H1 (cell line): ENCODE measurements around the gene SPATA13. TPM values are rescaled to one million over a fixed set of nuclear protein-coding genes. Genes with fewer than 3 reads are reported as not detected.

ENCODE experiments used
- CTCF ChIA-PET: fragments of 300-600 bp; sonication (Branson Sonifier 250); formaldehyde crosslinking; loops from one replicate; lab custom pipeline; 2021; ENCODE audit not compliant: partially characterized antibody; lab: Charles Lee
- POLR2A ChIA-PET: fragments of 300-600 bp; sonication (Branson Sonifier 250); formaldehyde crosslinking; loops from one replicate; lab custom pipeline; 2021; ENCODE audit warnings: inconsistent platforms; ENCODE audit not compliant: partially characterized antibody; lab: Charles Lee
- DNase-seq, 2 experiments: peaks; one replicate each; pipeline versions ENCODE4 v3.0.0 to v3.0.0-alpha.2; 2010 to 2022; ENCODE audit warnings: low spot score in 2 of 2, low read depth in 1 of 2, mixed read lengths in 1 of 2
- FAIRE-seq: peaks from 2 replicates; lab custom pipeline; 2011; peaks lifted over from hg19 to GRCh38; lab: Jason Lieb, UNC
- H2AFZ ChIP-seq: 2 replicates; pipeline ENCODE4 v1.8.1; 2012; ENCODE audit warnings: low read length, inconsistent platforms
- H2AK5ac ChIP-seq: 2 replicates; pipeline ENCODE4 v1.6.1; 2013; ENCODE audit warnings: low read depth, low read length
- H2BK120ac ChIP-seq: replicated peaks from 2 replicates; pipeline ENCODE3; 2013; ENCODE audit warnings: low read depth, low read length, inconsistent platforms
- H2BK12ac ChIP-seq: 2 replicates; pipeline ENCODE4 v1.6.1; 2013; ENCODE audit warnings: low read depth, low read length
- H2BK15ac ChIP-seq: 2 replicates; pipeline ENCODE4 v1.6.1; 2013; ENCODE audit warnings: low read length
- H2BK20ac ChIP-seq: 2 replicates; pipeline ENCODE4 v1.6.1; 2013; ENCODE audit warnings: low read length
- H2BK5ac ChIP-seq: 2 replicates; pipeline ENCODE4 v1.6.1; 2013; ENCODE audit warnings: low read depth, low read length
- H3K14ac ChIP-seq: 2 replicates; pipeline ENCODE4 v1.6.1; 2013; ENCODE audit warnings: inconsistent platforms; ENCODE audit not compliant: insufficient read length
- H3K18ac ChIP-seq: 2 replicates; pipeline ENCODE4 v1.6.1; 2013; ENCODE audit warnings: low read length; ENCODE audit errors: extremely low read depth
- H3K23ac ChIP-seq: 2 replicates; pipeline ENCODE4 v1.6.1; 2013; ENCODE audit warnings: inconsistent platforms; ENCODE audit not compliant: insufficient read length
- H3K23me2 ChIP-seq: 2 replicates; pipeline ENCODE4 v1.6.1; 2013; ENCODE audit warnings: low read depth, low read length
- H3K27ac ChIP-seq: 2 replicates; pipeline ENCODE4 v1.6.1; 2011; ENCODE audit warnings: low read depth, low read length, inconsistent platforms
- H3K27me3 ChIP-seq, 4 experiments: replicated peaks in 1 of 4; 1 replicate in 1 of 4; 2 replicates in 3 of 4; pipeline versions ENCODE4 v1.6.1 to v1.8.1; 2011 to 2013; ENCODE audit warnings: low read length in 3 of 4, mild to moderate bottlenecking in 3 of 4, inconsistent platforms in 2 of 4, mixed read lengths in 2 of 4, moderate library complexity in 1 of 4; ENCODE audit not compliant: control insufficient read depth in 3 of 4, insufficient read depth in 3 of 4; ENCODE audit errors: extremely low read depth in 1 of 4
- H3K36me3 ChIP-seq, 4 experiments: 2 replicates each; pipeline versions ENCODE4 v1.6.1 to v1.8.1; 2011 to 2013; ENCODE audit warnings: mild to moderate bottlenecking in 4 of 4, low read length in 3 of 4, moderate library complexity in 2 of 4, control low read depth in 1 of 4, inconsistent platforms in 1 of 4; ENCODE audit not compliant: insufficient read depth in 4 of 4, control insufficient read depth in 2 of 4
- H3K4ac ChIP-seq: replicated peaks from 2 replicates; pipeline ENCODE3; 2013; ENCODE audit warnings: low read length, low read depth, mixed read lengths, inconsistent platforms; ENCODE audit not compliant: insufficient read length
- H3K4me1 ChIP-seq, 4 experiments: replicated peaks in 1 of 4; 1 replicate in 1 of 4; 2 replicates in 3 of 4; pipeline versions ENCODE4 v1.6.1 to v1.8.1; 2011 to 2013; ENCODE audit warnings: low read length in 3 of 4, inconsistent platforms in 2 of 4, mixed read lengths in 1 of 4; ENCODE audit not compliant: insufficient read depth in 4 of 4, control insufficient read depth in 3 of 4
- H3K4me2 ChIP-seq, 2 experiments: 2 replicates each; pipeline versions ENCODE4 v1.6.1 to v1.8.1; 2011 to 2013; ENCODE audit warnings: low read depth in 2 of 2, low read length in 2 of 2, control low read depth in 1 of 2, inconsistent platforms in 1 of 2, mild to moderate bottlenecking in 1 of 2; ENCODE audit not compliant: insufficient read depth in 1 of 2
- H3K4me3 ChIP-seq, 4 experiments: fragments of 200-600, 300-600 bp in 1 of 4; sonication (generic), shearing (Covaris generic), sonication (Bioruptor Twin) in 1 of 4; 2 replicates each; pipeline versions ENCODE4 v1.5.1 to v1.8.1; 2011 to 2016; ENCODE audit warnings: low read length in 4 of 4, low read depth in 3 of 4, control low read depth in 2 of 4, inconsistent platforms in 2 of 4, mild to moderate bottlenecking in 2 of 4, mixed read lengths in 1 of 4, moderate library complexity in 1 of 4; ENCODE audit not compliant: insufficient read depth in 2 of 4; ENCODE audit errors: extremely low read depth in 1 of 4
- H3K56ac ChIP-seq: replicated peaks from 2 replicates; pipeline ENCODE3; 2013; ENCODE audit warnings: low read depth, mild to moderate bottlenecking, mixed read lengths, low read length, inconsistent platforms; ENCODE audit not compliant: insufficient read length
- H3K79me1 ChIP-seq: 2 replicates; pipeline ENCODE4 v1.6.1; 2013; ENCODE audit warnings: low read depth, low read length, control low read depth
- H3K79me2 ChIP-seq, 2 experiments: 2 replicates each; pipeline versions ENCODE4 v1.6.1 to v1.8.1; 2012 to 2013; ENCODE audit warnings: low read length in 2 of 2, mild to moderate bottlenecking in 2 of 2, inconsistent platforms in 1 of 2; ENCODE audit not compliant: insufficient read depth in 2 of 2, control insufficient read depth in 1 of 2
- H3K9ac ChIP-seq, 4 experiments: replicated peaks in 1 of 4; 1 replicate in 1 of 4; 2 replicates in 3 of 4; pipeline versions ENCODE4 v1.6.1 to v1.8.1; 2011 to 2013; ENCODE audit warnings: low read depth in 3 of 4, low read length in 3 of 4, control low read depth in 2 of 4, mild to moderate bottlenecking in 2 of 4, moderate library complexity in 2 of 4, inconsistent platforms in 1 of 4; ENCODE audit errors: extremely low read depth in 1 of 4
- H3K9me3 ChIP-seq, 2 experiments: 2 replicates each; pipeline versions ENCODE4 v1.6.1 to v1.8.1; 2012 to 2013; ENCODE audit warnings: mild to moderate bottlenecking in 2 of 2, moderate library complexity in 2 of 2, control low read depth in 1 of 2, inconsistent platforms in 1 of 2, low read depth in 1 of 2, low read length in 1 of 2, mixed read lengths in 1 of 2; ENCODE audit not compliant: insufficient read depth in 2 of 2
- H4K20me1 ChIP-seq, 2 experiments: replicated peaks in 1 of 2; 2 replicates each; pipeline versions ENCODE3 to v1.8.1; 2011 to 2013; ENCODE audit warnings: inconsistent platforms in 2 of 2, low read length in 2 of 2, mild to moderate bottlenecking in 1 of 2; ENCODE audit not compliant: insufficient read depth in 2 of 2, control insufficient read depth in 1 of 2
- H4K5ac ChIP-seq: 2 replicates; pipeline ENCODE4 v1.6.1; 2013; ENCODE audit warnings: low read length, low read depth, mixed read lengths, inconsistent platforms; ENCODE audit not compliant: insufficient read length
- H4K8ac ChIP-seq: 2 replicates; pipeline ENCODE4 v1.8.0; 2013; ENCODE audit warnings: mild to moderate bottlenecking, moderate library complexity, low read length, inconsistent platforms; ENCODE audit not compliant: insufficient read depth; ENCODE audit errors: extremely low read depth
- H4K91ac ChIP-seq: replicated peaks from 2 replicates; pipeline ENCODE3; 2013; ENCODE audit warnings: low read length, mixed read lengths, inconsistent platforms; ENCODE audit not compliant: insufficient read length
- CEBPB ChIP-seq: IDR thresholded peaks from 2 replicates; pipeline ENCODE4 v1.6.1; 2012; ENCODE audit warnings: low read depth, low read length
- CHD2 ChIP-seq: IDR thresholded peaks from 2 replicates; pipeline ENCODE4 v1.6.1; 2012; ENCODE audit warnings: low read length, improper control_type of control experiment
- SP1 ChIP-seq: IDR thresholded peaks from 2 replicates; pipeline ENCODE4 v1.6.1; 2011; ENCODE audit warnings: low read depth, low read length
- TAF1 ChIP-seq: IDR thresholded peaks from 2 replicates; pipeline ENCODE4 v1.6.1; 2011; ENCODE audit warnings: mild to moderate bottlenecking, low read depth, low read length
- TEAD4 ChIP-seq: IDR thresholded peaks from 2 replicates; pipeline ENCODE4 v1.6.1; 2012; ENCODE audit warnings: low read depth, low read length, inconsistent platforms, mixed read lengths
- WGBS, 2 experiments: shearing (Covaris generic) in 1 of 2; methylation state at CpG; one replicate each; pipeline versions ENCODE4 v1.1.6 to v1.1.7; 2013 to 2015; ENCODE audit warnings: low lambda C conversion rate in 2 of 2, mixed read lengths in 2 of 2, inconsistent platforms in 1 of 2, low coverage in 1 of 2, missing lambda C conversion rate in 1 of 2; ENCODE audit not compliant: insufficient replicate concordance in 2 of 2, insufficient coverage in 1 of 2, insufficient read length in 1 of 2; ENCODE audit errors: extremely low coverage in 1 of 2, missing lambda C conversion rate in 1 of 2; 5-methylcytosine and 5-hydroxymethylcytosine counted together
- polyA plus RNA-seq, 7 experiments: library from polyadenylated mRNA; depleted of rRNA in 3 of 7; stranded (reverse) in 5 of 7; unstranded in 2 of 7; fragments of >200 nt in 5 of 7; fragments of 200-250 nt in 2 of 7; gene quantifications; 1 replicate in 5 of 7; 2 replicates in 1 of 7; 4 replicates in 1 of 7; pipeline versions ENCODE4 v1.2.1 to v1.2.3, GENCODE V29; 2011 to 2013; ENCODE audit warnings: missing spikeins in 2 of 7, mixed read lengths in 2 of 7
- total RNA-seq: library from RNA; stranded (reverse); fragmentation: NEBNext Ultra II Directional; extraction: Animal tissue kit (Norgen Biotek cat#: 25700); gene quantifications from 2 replicates; pipeline ENCODE4 v1.2.1, GENCODE V29; 2021
- TF ChIP-seq, protein P1 (sequence below): IDR thresholded peaks from 2 replicates; pipeline ENCODE4 v1.6.1; 2012; ENCODE audit warnings: inconsistent platforms
- TF ChIP-seq, protein P2 (sequence below): IDR thresholded peaks from 2 replicates; pipeline ENCODE4 v1.6.1; 2012; ENCODE audit warnings: inconsistent platforms

Gene SPATA13
- total and polyA plus RNA-seq, 2 of the 8 experiments (the other 6 are each of a cell fraction or from before 2014, with no cell fraction given): 12.6 to 30.9 TPM

DNA sequence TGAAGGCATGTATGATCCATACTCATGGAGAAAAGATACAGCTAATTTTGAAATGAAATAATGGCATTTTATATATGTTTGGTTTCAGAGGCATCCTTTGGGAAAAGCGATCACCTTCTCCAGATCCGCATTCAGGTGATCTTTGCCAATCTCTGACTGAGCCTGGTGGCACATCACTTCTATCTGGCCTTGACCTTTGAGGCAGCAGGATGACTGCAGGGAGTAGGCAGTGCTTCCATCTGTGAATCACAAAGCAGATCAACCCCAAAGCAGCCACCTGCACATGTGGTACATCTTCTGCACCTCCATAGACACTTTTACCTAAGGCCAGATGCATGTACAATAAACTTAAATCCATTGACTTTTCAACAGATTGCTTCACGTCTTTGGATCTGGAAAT, 53.4 kb downstream of the SPATA13 start:
- Histone ChIP-seq H4K20me1 (peaks cover 0 to 10% of the 10 kb centered on the region in 2 experiments), H3K27me3 (no peaks in the 10 kb centered on the region), H3K4ac (no peak overlapping the region), H2AK5ac (no peak overlapping the region), H2BK20ac (no peak overlapping the region), H4K5ac (no peak overlapping the region), H2BK5ac (no peak overlapping the region), H4K91ac (no peak overlapping the region), H3K23ac (no peak overlapping the region), H2BK15ac (no peak overlapping the region), H3K9me3 (no peaks in the 10 kb centered on the region), H3K23me2 (no peaks in the 10 kb centered on the region), H2BK120ac (no peak overlapping the region), H3K36me3 (no peaks in the 10 kb centered on the region), H2AFZ (no peak overlapping the region), H3K56ac (no peak overlapping the region), H2BK12ac (no peak overlapping the region), H3K4me1 (peaks cover 8 to 21% (median 18%) of the 10 kb centered on the region in 4 experiments), H3K79me1 (peaks cover 17% of the 10 kb centered on the region), H4K8ac (no peak overlapping the region; the same call in 1 of the 2 replicates), H3K9ac (no peak overlapping the region), H3K27ac (no peak overlapping the region), H3K4me2 (no peak overlapping the region), H3K14ac (no peak overlapping the region), H3K18ac (no peak overlapping the region), H3K79me2 (peaks cover 0 to 49% of the 10 kb centered on the region in 2 experiments; a peak in 3 of 4 replicates), H3K4me3 (no peak overlapping the region)
- WGBS, 2 experiments: 89% methylated on average over 3 of the region's 3 CpGs; no CpG with 5 or more reads in 1 of the 2 experiments
- ChIA-PET POLR2A (no interaction called here), CTCF (interaction anchor here (0.7 to 9.9 kb wide), 2 partner anchors 26 to 193 kb away, joined by 3 to 130 read pairs; no protein-coding TSS in a partner anchor)
- FAIRE-seq (no peak), DNase-seq (no peak)
- TF ChIP-seq SP1: no peak
- no peak for TF ChIP-seq CHD2
- TF ChIP-seq, protein P1, sequence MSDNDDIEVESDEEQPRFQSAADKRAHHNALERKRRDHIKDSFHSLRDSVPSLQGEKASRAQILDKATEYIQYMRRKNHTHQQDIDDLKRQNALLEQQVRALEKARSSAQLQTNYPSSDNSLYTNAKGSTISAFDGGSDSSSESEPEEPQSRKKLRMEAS: no peak
- TF ChIP-seq, protein P2, sequence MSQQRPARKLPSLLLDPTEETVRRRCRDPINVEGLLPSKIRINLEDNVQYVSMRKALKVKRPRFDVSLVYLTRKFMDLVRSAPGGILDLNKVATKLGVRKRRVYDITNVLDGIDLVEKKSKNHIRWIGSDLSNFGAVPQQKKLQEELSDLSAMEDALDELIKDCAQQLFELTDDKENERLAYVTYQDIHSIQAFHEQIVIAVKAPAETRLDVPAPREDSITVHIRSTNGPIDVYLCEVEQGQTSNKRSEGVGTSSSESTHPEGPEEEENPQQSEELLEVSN: no peak
- no peak for TF ChIP-seq TAF1
- TF ChIP-seq CEBPB: no peak
- no peak for TF ChIP-seq TEAD4
